K562 (cell line): Measurements from ENCODE around the gene CLIC1. TPM values are rescaled to one million over a fixed set of nuclear protein-coding genes. Genes with fewer than 3 reads are reported as not detected.

ENCODE experiments used
- BRF2 ChIP-seq: IDR thresholded peaks from 3 replicates; pipeline ENCODE4 v1.6.1; 2011; ENCODE audit warnings: borderline replicate concordance, mild to moderate bottlenecking; ENCODE audit not compliant: insufficient read length, insufficient read depth
- CEBPG ChIP-seq, 3 experiments: fragments of 200-800 bp in 1 of 3; sonication (Bioruptor generic) in 1 of 3; sonication (generic) in 1 of 3; formaldehyde crosslinking in 1 of 3; IDR thresholded peaks in 2 of 3; conservative IDR thresholded peaks in 1 of 3; 2 replicates each; pipeline versions ENCODE4 v1.6.1 to v1.8.0; 2016 to 2022; ENCODE audit warnings: missing compliant biosample characterization in 2 of 3, missing genetic modification characterization in 2 of 3, mild to moderate bottlenecking in 1 of 3, missing genetic modification reagents in 1 of 3
- DACH1 ChIP-seq: fragments of 450-650 bp; IDR thresholded peaks from 2 replicates; pipeline ENCODE4 v1.6.1; 2018; ENCODE audit not compliant: partially characterized antibody
- FOXP1 ChIP-seq: sonication (generic); formaldehyde crosslinking; IDR thresholded peaks from 2 replicates; pipeline ENCODE4 v1.8.0; 2022; ENCODE audit warnings: mild to moderate bottlenecking, missing genetic modification reagents
- HEY1 ChIP-seq: fragments of 250-450 bp; sonication (Bioruptor Pico); IDR thresholded peaks from 2 replicates; pipeline ENCODE4 v1.5.0; 2020; ENCODE audit warnings: mild to moderate bottlenecking, moderate library complexity, borderline replicate concordance
- ID3 ChIP-seq, 2 experiments: fragments of 250-450 bp in 1 of 2; fragments of 450-650 bp in 1 of 2; sonication (Bioruptor Pico) in 1 of 2; IDR thresholded peaks; 2 replicates each; pipeline versions ENCODE4 v1.6.1 to v1.8.0; 2016 to 2021; ENCODE audit warnings: mild to moderate bottlenecking in 2 of 2, moderate library complexity in 2 of 2, missing compliant biosample characterization in 1 of 2, missing genetic modification characterization in 1 of 2
- LARP7 ChIP-seq: fragments of 450-650 bp; IDR thresholded peaks from 2 replicates; pipeline ENCODE4 v1.6.1; 2016
- MTA2 ChIP-seq: fragments of 450-650 bp; IDR thresholded peaks from 2 replicates; pipeline ENCODE4 v1.6.1; 2016; ENCODE audit warnings: low read depth
- PHF21A ChIP-seq: fragments of 450-650 bp; IDR thresholded peaks from 2 replicates; pipeline ENCODE4 v1.6.1; 2017; ENCODE audit warnings: low read depth, borderline replicate concordance
- RNF219 ChIP-seq: fragments of 250-450 bp; sonication (Bioruptor Pico); IDR thresholded peaks from 2 replicates; pipeline ENCODE4 v1.5.0; 2022; ENCODE audit warnings: mild to moderate bottlenecking
- SFPQ ChIP-seq: fragments of 200-400 bp; formaldehyde crosslinking; IDR thresholded peaks from 2 replicates; pipeline ENCODE4 v1.6.1; 2017; ENCODE audit warnings: mild to moderate bottlenecking, low read depth, low read length, moderate library complexity
- SNRNP70 ChIP-seq: fragments of 200-400 bp; formaldehyde crosslinking; optimal IDR thresholded peaks from 2 replicates; pipeline ENCODE3; 2017; ENCODE audit warnings: low read depth, low read length
- SREBF1 ChIP-seq: fragments of 150-350 bp; IDR thresholded peaks from 2 replicates; pipeline ENCODE4 v1.6.1; 2014; ENCODE audit warnings: antibody characterized with exemption, low read depth, low read length, borderline replicate concordance
- THRB ChIP-seq: fragments of 450-650 bp; formaldehyde crosslinking; conservative IDR thresholded peaks from 2 replicates; pipeline ENCODE4 v1.4.0; 2022; ENCODE audit warnings: mild to moderate bottlenecking, missing genetic modification characterization
- U2AF1 ChIP-seq: fragments of 200-400 bp; formaldehyde crosslinking; optimal IDR thresholded peaks from 2 replicates; pipeline ENCODE3; 2017; ENCODE audit warnings: mild to moderate bottlenecking, low read depth, low read length, moderate library complexity
- XRCC5 ChIP-seq: fragments of 200-400 bp; formaldehyde crosslinking; IDR thresholded peaks from 2 replicates; pipeline ENCODE4 v1.6.1; 2017; ENCODE audit warnings: low read depth, mild to moderate bottlenecking, low read length
- ZFX ChIP-seq: sonication (generic); formaldehyde crosslinking; IDR thresholded peaks from 2 replicates; pipeline ENCODE4 v1.8.0; 2022; ENCODE audit warnings: mild to moderate bottlenecking, missing genetic modification reagents, moderate library complexity
- ZNF3 ChIP-seq: fragments of 250-450 bp; sonication (Bioruptor Pico); IDR thresholded peaks from 2 replicates; pipeline ENCODE4 v1.5.0; 2021; ENCODE audit warnings: mild to moderate bottlenecking, moderate library complexity
- ZNF316 ChIP-seq: fragments of 450-650 bp; IDR thresholded peaks from 2 replicates; pipeline ENCODE4 v1.6.1; 2016
- ZNF347 ChIP-seq: fragments of 450-650 bp; formaldehyde crosslinking; IDR thresholded peaks from 2 replicates; pipeline ENCODE4 v1.4.0; 2020; ENCODE audit warnings: low read depth, mild to moderate bottlenecking, moderate library complexity
- polyA plus RNA-seq, 8 experiments: library from polyadenylated mRNA; depleted of rRNA in 4 of 8; stranded (reverse) in 5 of 8; unstranded in 3 of 8; fragments of >200 nt; fragmentation: Nextera tagmentation in 2 of 8; fragmentation: Illumina TruSeq in 1 of 8; extraction: Ambion mirVana in 2 of 8; extraction: Trizol in 1 of 8; gene quantifications; 2 replicates each; pipeline versions ENCODE4 v1.2.1 to v1.2.3, GENCODE V29; 2011 to 2014; ENCODE audit warnings: inconsistent platforms in 1 of 8, missing spikeins in 1 of 8
- total RNA-seq, 7 experiments: library from RNA; depleted of rRNA in 6 of 7; stranded (reverse); fragments of >200 nt in 6 of 7; fragmentation: Illumina TruSeq in 2 of 7; extraction: Trizol in 2 of 7; gene quantifications; 2 replicates each; pipeline versions ENCODE4 v1.2.1 to v1.2.3, GENCODE V29; 2011 to 2021; ENCODE audit warnings: low replicate concordance in 1 of 7

CLIC1 gene
- total and polyA plus RNA-seq, 9 of the 15 experiments (the other 6 are each of a cell fraction or from before 2014, with no cell fraction given): 1,267 to 2,419 (median 1,808) TPM

- TF ChIP-seq ID3 (CRISPR knock-in tag; IDR thresholded peaks at IDR 0.05) (no peak), ID3 (tag; IDR thresholded peaks at IDR 0.05) (peak; percentile 96), ZNF347 (CRISPR knock-in tag) (no peak), ZNF3 (CRISPR knock-in tag) (no peak), XRCC5 (peak; percentile 99), SREBF1 (0 out of 2 replicates have a peak, but pooled peaks have one; percentile 68), SNRNP70 (peak; percentile 78), RNF219 (no peak), MTA2 (peak; percentile 63; the same call in 1 of the 2 replicates), LARP7 (0 out of 2 replicates have a peak, but pooled peaks have one; percentile 50), HEY1 (CRISPR knock-in tag) (no peak; the same call in 1 of the 2 replicates), PHF21A (peak; percentile 89), ZFX (CRISPR knock-in tag) (peak; percentile 61; the same call in 1 of the 2 replicates), BRF2 (no peak), U2AF1 (no peak), FOXP1 (CRISPR knock-in tag) (0 out of 2 replicates have a peak, but pooled peaks have one; percentile 89), THRB (CRISPR knock-in tag) (peak; percentile 63; the same call in 1 of the 2 replicates), ZNF316 (peak; percentile 89), CEBPG (CRISPR knock-in tag; IDR thresholded peaks at IDR 0.05) (no peak), CEBPG (tag; conservative IDR thresholded peaks at IDR 0.05 in 1 of 2, IDR thresholded peaks at IDR 0.05 in 1 of 2) (no peak), SFPQ (no peak), DACH1 (peak; percentile 76)
Observed at GRCh38 chr6:31776989-31777666, 40.8 kb upstream of the CLIC1 start, which contains the start of gene VWA7 (continued).
